H9 (cell line): ENCODE data around the gene CLASP2. TPM values are rescaled to one million over a fixed set of nuclear protein-coding genes. Genes with fewer than 3 reads are reported as not detected.

ENCODE experiments used
- DNase-seq: peaks from one replicate; pipeline ENCODE4 v3.0.0-alpha.2; 2017
- H2AFZ ChIP-seq: one replicate; pipeline ENCODE4 v1.6.1; 2013; ENCODE audit warnings: mild to moderate bottlenecking, low read length, control low read depth, moderate library complexity
- H2AK5ac ChIP-seq: 2 replicates; pipeline ENCODE4 v1.6.1; 2013; ENCODE audit warnings: low read length, control low read depth, mixed read lengths; ENCODE audit not compliant: insufficient read length
- H2BK120ac ChIP-seq: one replicate; pipeline ENCODE4 v1.6.1; 2013; ENCODE audit warnings: low read depth, mild to moderate bottlenecking, low read length, control low read depth, inconsistent platforms; ENCODE audit not compliant: poor library complexity, severe bottlenecking
- H2BK12ac ChIP-seq: 2 replicates; pipeline ENCODE4 v1.6.1; 2013; ENCODE audit warnings: low read length, control low read depth, mixed read lengths, low read depth; ENCODE audit not compliant: insufficient read length
- H2BK15ac ChIP-seq: 2 replicates; pipeline ENCODE4 v1.6.1; 2013; ENCODE audit warnings: low read depth, low read length, control low read depth
- H2BK20ac ChIP-seq: one replicate; pipeline ENCODE4 v1.6.1; 2013; ENCODE audit warnings: low read depth, mild to moderate bottlenecking, low read length, control low read depth, inconsistent platforms; ENCODE audit not compliant: poor library complexity, severe bottlenecking
- H2BK5ac ChIP-seq: 2 replicates; pipeline ENCODE4 v1.6.1; 2013; ENCODE audit warnings: low read length, control low read depth, mixed read lengths; ENCODE audit not compliant: insufficient read length
- H3K14ac ChIP-seq: 2 replicates; pipeline ENCODE4 v1.6.1; 2013; ENCODE audit warnings: low read length, control low read depth; ENCODE audit not compliant: insufficient read depth
- H3K18ac ChIP-seq: 2 replicates; pipeline ENCODE4 v1.6.1; 2013; ENCODE audit warnings: low read depth, mild to moderate bottlenecking, mixed read lengths, low read length, control low read depth; ENCODE audit not compliant: insufficient read length
- H3K23ac ChIP-seq: 2 replicates; pipeline ENCODE4 v1.6.1; 2013; ENCODE audit warnings: low read length, control low read depth, mixed read lengths, low read depth; ENCODE audit not compliant: insufficient read length
- H3K23me2 ChIP-seq: 2 replicates; pipeline ENCODE4 v1.6.1; 2013; ENCODE audit warnings: low read depth, mild to moderate bottlenecking, mixed read lengths, low read length, control low read depth; ENCODE audit not compliant: insufficient read length, poor library complexity, severe bottlenecking
- H3K27ac ChIP-seq: 2 replicates; pipeline ENCODE4 v1.5.1; 2013; ENCODE audit warnings: low read length, control low read depth, mixed read lengths, low read depth; ENCODE audit not compliant: insufficient read length
- H3K27me3 ChIP-seq: 2 replicates; pipeline ENCODE4 v1.6.1; 2013; ENCODE audit warnings: low read length, control low read depth, inconsistent platforms; ENCODE audit not compliant: insufficient read depth
- H3K4ac ChIP-seq: 2 replicates; pipeline ENCODE4 v1.6.1; 2013; ENCODE audit warnings: low read depth, mild to moderate bottlenecking, control low read depth, inconsistent platforms, low read length, moderate library complexity
- H3K4me1 ChIP-seq: 2 replicates; pipeline ENCODE4 v1.6.1; 2013; ENCODE audit warnings: low read length, control low read depth, inconsistent platforms; ENCODE audit not compliant: insufficient read depth
- H3K4me2 ChIP-seq: 2 replicates; pipeline ENCODE4 v1.6.1; 2013; ENCODE audit warnings: low read length, control low read depth, mixed read lengths; ENCODE audit not compliant: insufficient read length, insufficient read depth
- H3K56ac ChIP-seq: 2 replicates; pipeline ENCODE4 v1.6.1; 2013; ENCODE audit warnings: low read depth, mild to moderate bottlenecking, mixed read lengths, low read length, control low read depth; ENCODE audit not compliant: insufficient read length
- H3K79me1 ChIP-seq: 2 replicates; pipeline ENCODE4 v1.6.1; 2013; ENCODE audit warnings: low read depth, mild to moderate bottlenecking, moderate library complexity, low read length, control low read depth, inconsistent platforms; ENCODE audit not compliant: insufficient read depth, poor library complexity, severe bottlenecking
- H3K79me2 ChIP-seq: 2 replicates; pipeline ENCODE4 v1.6.1; 2013; ENCODE audit warnings: low read length, control low read depth, inconsistent platforms; ENCODE audit not compliant: insufficient read depth
- H3K9ac ChIP-seq: 2 replicates; pipeline ENCODE4 v1.6.1; 2013; ENCODE audit warnings: low read length, control low read depth, mixed read lengths; ENCODE audit not compliant: insufficient read length; ENCODE audit errors: extremely low read depth
- H3K9me3 ChIP-seq: one replicate; pipeline ENCODE4 v1.6.1; 2013; ENCODE audit warnings: low read depth, low read length, inconsistent platforms; ENCODE audit not compliant: control insufficient read depth
- H3T11ph ChIP-seq: one replicate; pipeline ENCODE4 v1.6.1; 2013; ENCODE audit warnings: mild to moderate bottlenecking, low read length, control low read depth, inconsistent platforms
- H4K20me1 ChIP-seq: one replicate; pipeline ENCODE4 v1.6.1; 2013; ENCODE audit not compliant: control insufficient read depth, insufficient read length, insufficient read depth
- H4K5ac ChIP-seq: 2 replicates; pipeline ENCODE4 v1.6.1; 2013; ENCODE audit warnings: low read depth, mild to moderate bottlenecking, mixed read lengths, low read length, control low read depth; ENCODE audit not compliant: insufficient read length
- H4K8ac ChIP-seq: replicated peaks from 2 replicates; pipeline ENCODE4 v1.6.1; 2013; ENCODE audit warnings: low read length, control low read depth, mixed read lengths, low read depth; ENCODE audit not compliant: insufficient read length
- H4K91ac ChIP-seq: 2 replicates; pipeline ENCODE4 v1.6.1; 2013; ENCODE audit warnings: low read depth, mild to moderate bottlenecking, moderate library complexity, mixed read lengths, low read length, control low read depth; ENCODE audit not compliant: insufficient read length
- H3K27ac Mint-ChIP-seq, 3 experiments: 2 replicates in 2 of 3; 3 replicates in 1 of 3; pipeline ENCODE4 v1.8.0; 2020 to 2021; ENCODE audit warnings: mixed read lengths in 3 of 3, mild to moderate bottlenecking in 1 of 3, moderate library complexity in 1 of 3
- H3K27me3 Mint-ChIP-seq: 2 replicates; pipeline ENCODE4 v1.8.0; 2021; ENCODE audit warnings: low read depth, mild to moderate bottlenecking, moderate library complexity, mixed read lengths
- H3K36me3 Mint-ChIP-seq, 3 experiments: 2 replicates in 2 of 3; 3 replicates in 1 of 3; pipeline ENCODE4 v1.8.0; 2020 to 2021; ENCODE audit warnings: low read depth in 3 of 3, mixed read lengths in 3 of 3; ENCODE audit not compliant: insufficient read depth in 1 of 3
- H3K4me1 Mint-ChIP-seq, 2 experiments: 2 replicates each; pipeline ENCODE4 v1.8.0; 2020; ENCODE audit warnings: mixed read lengths in 2 of 2
- H3K4me3 Mint-ChIP-seq, 2 experiments: 2 replicates in 1 of 2; 3 replicates in 1 of 2; pipeline ENCODE4 v1.8.0; 2020 to 2021; ENCODE audit warnings: mild to moderate bottlenecking in 2 of 2, mixed read lengths in 2 of 2, moderate library complexity in 1 of 2
- H3K9me3 Mint-ChIP-seq, 2 experiments: 2 replicates in 1 of 2; 3 replicates in 1 of 2; pipeline ENCODE4 v1.8.0; 2020; ENCODE audit warnings: mild to moderate bottlenecking in 2 of 2, mixed read lengths in 2 of 2, moderate library complexity in 1 of 2
- WGBS: extraction: QIAGEN DNeasy Blood & Tissue Kit; methylation state at CpG from one replicate; pipeline ENCODE4 v1.1.7; 2013; ENCODE audit warnings: missing lambda C conversion rate, low lambda C conversion rate, mixed read lengths; ENCODE audit not compliant: insufficient read length; ENCODE audit errors: extremely low coverage; 5-methylcytosine and 5-hydroxymethylcytosine counted together
- total RNA-seq: library from RNA; stranded (reverse); gene quantifications from 2 replicates; pipeline ENCODE4 v1.2.1, GENCODE V29; 2021
- TF ChIP-seq, protein P1 (sequence below): fragments of 200-600 bp; sonication (generic); conservative IDR thresholded peaks from 3 replicates; pipeline ENCODE4 v1.8.0; 2021; ENCODE audit warnings: antibody characterized with exemption, mild to moderate bottlenecking

CLASP2 gene
- total RNA-seq, 1 experiment from 2014 or later, result 60.5 TPM

DNA sequence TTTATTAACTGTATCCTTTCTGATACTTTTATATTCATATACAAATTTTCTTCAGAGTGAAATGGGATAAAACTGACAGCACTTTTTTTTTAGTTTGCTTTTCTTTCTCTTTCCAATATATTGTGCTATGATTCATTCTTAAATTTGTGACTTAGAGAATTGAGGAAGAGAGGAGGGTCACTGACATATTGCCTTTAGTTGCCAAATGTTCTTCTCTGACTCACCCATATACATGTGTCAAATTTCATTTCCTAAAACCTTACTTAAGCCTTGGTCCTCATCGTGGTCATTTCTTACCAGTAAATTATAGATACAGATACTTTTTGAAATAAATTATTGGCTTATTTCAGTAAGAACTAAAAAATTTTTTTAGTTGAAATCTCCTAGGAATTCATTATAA, 53.9 kb downstream of the CLASP2 start:
- WGBS, result no CpG with 5 or more reads among the region's 1 CpG
- Histone ChIP-seq H3K9ac (no peak overlapping the region), H3K23me2 (peaks cover 4% of the 10 kb centered on the region), H3K4ac (no peak overlapping the region), H2BK5ac (no peak overlapping the region), H2AFZ (no peak overlapping the region), H3K9me3 (no peaks in the 10 kb centered on the region), H4K8ac (no peak overlapping the region), H4K91ac (no peak overlapping the region), H4K5ac (no peak overlapping the region), H3K4me2 (no peak overlapping the region), H3K14ac (no peak overlapping the region), H3K23ac (no peak overlapping the region), H2AK5ac (no peak overlapping the region), H2BK120ac (no peak overlapping the region), H3T11ph (no peak overlapping the region), H2BK15ac (no peak overlapping the region), H3K56ac (no peak overlapping the region), H4K20me1 (no peaks in the 10 kb centered on the region), H3K4me1 (peaks cover 3% of the 10 kb centered on the region; the same call in 1 of the 2 replicates), H3K27ac (no peak overlapping the region), H3K18ac (no peak overlapping the region), H2BK20ac (no peak overlapping the region), H3K79me1 (no peaks in the 10 kb centered on the region), H2BK12ac (no peak overlapping the region), H3K79me2 (no peaks in the 10 kb centered on the region), H3K27me3 (no peaks in the 10 kb centered on the region)
- peaks cover 18 to 21% of the 10 kb centered on the region in 2 experiments for H3K4me1 Mint-ChIP-seq
- H3K27me3 Mint-ChIP-seq, result no peaks in the 10 kb centered on the region
- TF ChIP-seq, protein P1, sequence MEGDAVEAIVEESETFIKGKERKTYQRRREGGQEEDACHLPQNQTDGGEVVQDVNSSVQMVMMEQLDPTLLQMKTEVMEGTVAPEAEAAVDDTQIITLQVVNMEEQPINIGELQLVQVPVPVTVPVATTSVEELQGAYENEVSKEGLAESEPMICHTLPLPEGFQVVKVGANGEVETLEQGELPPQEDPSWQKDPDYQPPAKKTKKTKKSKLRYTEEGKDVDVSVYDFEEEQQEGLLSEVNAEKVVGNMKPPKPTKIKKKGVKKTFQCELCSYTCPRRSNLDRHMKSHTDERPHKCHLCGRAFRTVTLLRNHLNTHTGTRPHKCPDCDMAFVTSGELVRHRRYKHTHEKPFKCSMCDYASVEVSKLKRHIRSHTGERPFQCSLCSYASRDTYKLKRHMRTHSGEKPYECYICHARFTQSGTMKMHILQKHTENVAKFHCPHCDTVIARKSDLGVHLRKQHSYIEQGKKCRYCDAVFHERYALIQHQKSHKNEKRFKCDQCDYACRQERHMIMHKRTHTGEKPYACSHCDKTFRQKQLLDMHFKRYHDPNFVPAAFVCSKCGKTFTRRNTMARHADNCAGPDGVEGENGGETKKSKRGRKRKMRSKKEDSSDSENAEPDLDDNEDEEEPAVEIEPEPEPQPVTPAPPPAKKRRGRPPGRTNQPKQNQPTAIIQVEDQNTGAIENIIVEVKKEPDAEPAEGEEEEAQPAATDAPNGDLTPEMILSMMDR, result no peak
- H3K27ac Mint-ChIP-seq, result no peak overlapping the region
- H3K4me3 Mint-ChIP-seq, result no peak overlapping the region
- no peak for DNase-seq
- H3K9me3 Mint-ChIP-seq, result no peaks in the 10 kb centered on the region
- H3K36me3 Mint-ChIP-seq, result peaks cover 2 to 9% (median 8%) of the 10 kb centered on the region in 3 experiments
